HFF-Myc (cell line): ENCODE data around the gene BRS3.

Experiments used
- DNase-seq: peaks from one replicate; pipeline ENCODE4 v3.0.0-alpha.2; 2011; ENCODE audit warnings: low read depth; ENCODE audit errors: extremely low read depth
- H3K4me3 ChIP-seq: replicated peaks from 2 replicates; pipeline ENCODE4 v1.5.1; 2011; ENCODE audit warnings: low read depth, mild to moderate bottlenecking, control low read depth, low read length
- CTCF ChIP-seq: IDR thresholded peaks from 2 replicates; pipeline ENCODE4 v1.5.1; 2012; ENCODE audit warnings: mild to moderate bottlenecking, low read depth, low read length, control low read depth; ENCODE audit errors: missing control alignments

BRS3 gene

DNA sequence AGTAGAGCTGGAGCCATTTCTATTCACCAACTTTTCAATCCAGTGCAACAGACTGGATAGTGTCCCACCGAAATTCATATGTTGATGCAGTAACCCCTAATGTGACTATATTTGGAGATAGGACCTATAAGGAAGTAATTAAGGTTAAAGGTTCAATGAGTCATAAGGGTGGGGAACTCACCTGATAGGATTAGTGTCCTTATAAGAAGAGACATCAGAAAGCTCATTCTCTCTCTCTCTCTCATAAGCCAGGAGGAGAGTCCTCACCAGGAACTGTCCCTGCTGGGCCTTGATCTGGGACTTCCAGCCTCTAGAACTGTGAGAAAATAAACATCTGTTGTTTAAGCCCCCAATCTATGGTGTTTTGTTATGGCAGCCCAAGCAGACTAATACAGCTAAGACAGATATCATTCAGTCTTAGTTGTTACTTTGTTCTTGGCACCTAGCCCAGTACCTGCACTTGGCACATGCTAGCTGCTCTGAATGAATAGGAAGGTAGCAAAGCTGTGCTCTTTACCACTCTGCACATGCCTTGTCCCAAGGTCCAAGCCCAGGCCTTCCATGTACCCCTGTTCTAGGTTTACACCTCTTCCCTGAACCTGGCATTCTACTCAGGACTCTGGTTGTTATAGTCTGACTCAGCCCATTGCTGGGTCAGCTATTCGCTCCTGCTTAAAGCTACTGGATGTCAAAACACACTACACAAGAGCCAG is 19.2 kb upstream of the BRS3 start:
- H3K4me3 ChIP-seq: no peak overlapping the region
- DNase-seq: no peak
- no peak for TF ChIP-seq CTCF

- TF ChIP-seq CTCF: no peak
- no peak overlapping the region for H3K4me3 ChIP-seq
- DNase-seq: no peak
Observed at GRCh38 chrX:136473663-136474062, 14.1 kb upstream of the BRS3 start.

DNA sequence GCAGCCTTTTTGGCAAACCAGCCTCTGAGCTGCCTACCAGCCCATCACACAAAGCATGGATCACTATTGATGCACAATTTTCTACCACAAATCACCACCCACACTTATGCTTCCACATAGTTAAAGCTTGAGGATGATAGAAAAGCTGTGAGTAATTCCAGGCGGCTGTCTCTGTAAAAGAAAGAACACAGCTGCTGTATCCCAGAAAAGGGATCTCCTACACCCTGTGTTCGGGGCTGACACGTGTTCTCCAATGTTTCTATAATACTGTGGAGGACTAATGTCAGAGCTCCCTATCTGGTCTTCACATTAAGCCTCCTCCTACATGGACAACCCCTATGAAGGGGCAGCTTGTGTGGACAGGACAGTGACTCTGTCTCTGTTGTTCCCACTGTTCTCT is 12.5 kb upstream of the BRS3 start:
- no peak for TF ChIP-seq CTCF
- no peak overlapping the region for H3K4me3 ChIP-seq
- DNase-seq: no peak

DNA sequence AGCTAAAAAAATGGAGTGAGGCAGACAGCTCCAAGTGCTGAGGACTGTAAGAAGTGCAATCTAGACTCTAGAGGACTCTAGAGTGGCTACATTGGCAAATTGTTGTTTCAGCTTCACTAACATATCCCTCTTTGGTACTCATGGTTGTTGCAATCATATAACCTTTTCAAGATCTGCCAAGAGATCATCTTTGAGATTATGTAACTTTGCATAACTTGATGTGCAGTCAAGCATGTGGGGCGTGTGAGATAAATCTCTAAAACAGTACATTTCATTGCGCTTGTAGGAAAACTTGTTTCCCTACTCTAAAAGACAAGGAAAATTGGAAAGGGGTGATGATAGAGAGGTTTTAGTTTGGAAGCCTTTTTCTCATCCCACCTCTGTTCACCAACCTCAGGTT is 11.2 kb upstream of the BRS3 start:
- TF ChIP-seq CTCF: no peak
- H3K4me3 ChIP-seq: no peak overlapping the region
- no peak for DNase-seq

DNA sequence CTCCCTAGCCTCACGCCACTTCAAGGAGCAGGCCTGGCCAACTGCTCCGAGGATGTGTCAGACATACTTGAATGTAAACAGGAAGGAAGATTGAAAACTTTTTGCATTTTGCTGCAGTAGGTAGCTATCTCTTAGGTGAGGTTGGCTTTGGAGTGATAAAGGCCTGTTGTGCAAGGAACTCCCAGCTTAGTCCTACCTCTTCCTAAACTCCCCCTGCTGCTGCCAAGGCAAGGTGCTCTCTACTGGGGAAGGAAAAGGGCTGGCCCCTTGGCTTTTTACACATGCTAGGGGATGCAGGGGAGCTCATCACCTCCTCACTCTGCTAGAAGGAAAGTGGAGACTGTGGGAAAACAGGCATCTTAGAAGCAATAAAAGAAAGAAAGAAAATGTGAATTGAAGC is 10.7 kb upstream of the BRS3 start:
- no peak overlapping the region for H3K4me3 ChIP-seq
- no peak for TF ChIP-seq CTCF
- no peak for DNase-seq

DNA sequence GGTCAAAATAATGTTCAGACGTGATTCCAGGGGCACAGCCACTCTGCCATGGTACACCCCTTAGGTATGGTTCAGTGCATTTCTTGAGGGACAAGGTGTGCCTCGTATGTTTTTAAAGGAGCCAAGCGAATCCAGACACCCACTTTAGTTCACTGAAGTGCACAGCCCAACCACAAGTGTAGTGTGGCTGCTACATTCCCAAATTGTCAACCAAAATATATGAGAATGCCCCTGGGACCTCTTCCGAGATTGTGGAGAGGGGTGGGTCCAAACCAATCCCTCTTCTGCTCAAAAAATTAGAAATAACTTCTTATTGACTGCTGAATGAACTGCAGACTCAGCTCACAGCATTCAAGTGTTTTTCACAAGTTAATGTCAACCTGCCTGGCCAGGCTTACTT is 7.4 kb upstream of the BRS3 start:
- no peak for TF ChIP-seq CTCF
- DNase-seq: no peak
- H3K4me3 ChIP-seq: no peak overlapping the region

GRCh38 chrX:136488706-136489105 is 959 bp downstream of the BRS3 start:
- no peak for DNase-seq
- no peak for TF ChIP-seq CTCF
- H3K4me3 ChIP-seq: no peak overlapping the region
